ENCODE data around the gene SORBS1.

GRCh38 chr10:95423164-95424005, 137.8 kb downstream of the SORBS1 start:
- no peak for TF ChIP-seq CTCF (IDR thresholded peaks at IDR 0.05)
- no peak for TF ChIP-seq POLR2A (IDR thresholded peaks at IDR 0.05)
